Activated T-helper 2 cell treated with anti-CD3 and anti-CD28 coated beads, Interferon-gamma antibody, Interleukin-2, Interleukin-4, amounts not matched to agents 10 μg/mL and 5 μg/mL and 100 μg/mL, durations not matched to agents 14 hours and 24 hours and 36 hours (primary cell): Measurements from ENCODE around the gene DLG2. TPM values are rescaled to one million over a fixed set of nuclear protein-coding genes. Genes with fewer than 3 reads are reported as not detected.

ENCODE experiments used
- DNase-seq: peaks from one replicate; pipeline ENCODE4 v3.0.0; 2021; ENCODE audit warnings: low spot score
- H3K27ac Mint-ChIP-seq: one replicate; pipeline ENCODE4 v1.8.0; 2021; ENCODE audit warnings: mixed read lengths
- H3K27me3 Mint-ChIP-seq: one replicate; pipeline ENCODE4 v1.8.0; 2021; ENCODE audit warnings: low read depth, mixed read lengths
- H3K36me3 Mint-ChIP-seq: one replicate; pipeline ENCODE4 v1.8.0; 2021; ENCODE audit warnings: low read depth, mixed read lengths
- H3K4me1 Mint-ChIP-seq: one replicate; pipeline ENCODE4 v1.8.0; 2021; ENCODE audit warnings: low read depth, mixed read lengths
- H3K4me3 Mint-ChIP-seq: one replicate; pipeline ENCODE4 v1.8.0; 2021; ENCODE audit warnings: low read depth, mild to moderate bottlenecking, moderate library complexity, mixed read lengths
- H3K9me3 Mint-ChIP-seq: one replicate; pipeline ENCODE4 v1.8.0; 2021; ENCODE audit warnings: mixed read lengths
- intact Hi-C: fragments of 100-400 bp; cut with micrococcal nuclease; formaldehyde crosslinking; loops from one replicate; pipeline ENCODE4 v1.15.1; 2023
- total RNA-seq: library from RNA; stranded (reverse); gene quantifications from 2 replicates; pipeline ENCODE4 v1.2.3, GENCODE V29; 2022

DLG2 gene
- total RNA-seq, 1 donor from 2014 or later = 1.8 TPM

- no peak overlapping the region for H3K27ac Mint-ChIP-seq
- no peaks in the 10 kb centered on the region for H3K9me3 Mint-ChIP-seq
- H3K4me1 Mint-ChIP-seq = no peaks in the 10 kb centered on the region
- no peak overlapping the region for H3K4me3 Mint-ChIP-seq
- no peak for DNase-seq
- H3K27me3 Mint-ChIP-seq = no peaks in the 10 kb centered on the region
- no peaks in the 10 kb centered on the region for H3K36me3 Mint-ChIP-seq
- intact Hi-C loops = loop anchor here (10.0 kb wide), 1 partner anchor 725 kb away; no protein-coding TSS in a partner anchor
Observed at GRCh38 chr11:84560206-84560605, 1066.9 kb downstream of the DLG2 start.

GRCh38 chr11:84558085-84558905 lies 1068.8 kb downstream of the DLG2 start:
- no peaks in the 10 kb centered on the region for H3K4me1 Mint-ChIP-seq
- no peak overlapping the region for H3K4me3 Mint-ChIP-seq
- no peaks in the 10 kb centered on the region for H3K27me3 Mint-ChIP-seq
- no peaks in the 10 kb centered on the region for H3K9me3 Mint-ChIP-seq
- DNase-seq = no peak
- H3K27ac Mint-ChIP-seq = no peak overlapping the region
- intact Hi-C loops = loop anchor here (5.0 kb wide), 1 partner anchor 1034 kb away; no protein-coding TSS in a partner anchor
- H3K36me3 Mint-ChIP-seq = no peaks in the 10 kb centered on the region

DNA sequence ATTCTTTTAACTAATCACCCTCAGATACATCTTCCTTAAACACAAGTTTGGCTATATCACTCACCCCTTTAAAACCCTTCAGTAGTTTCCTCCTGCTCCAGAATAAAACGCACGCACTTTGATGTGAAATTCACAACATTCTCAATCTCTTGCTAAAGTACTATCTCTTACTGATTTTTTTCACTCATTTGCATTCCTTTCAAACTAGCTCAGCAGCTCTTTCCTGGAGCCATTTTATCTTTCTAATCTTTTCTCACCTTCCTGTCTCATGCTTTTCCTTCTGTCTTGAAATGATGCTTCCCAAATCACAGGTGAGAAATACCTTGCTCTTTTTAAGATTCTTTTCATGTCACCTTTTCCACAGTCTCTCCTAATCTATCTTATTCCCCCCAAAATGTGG lies 1074.4 kb downstream of the DLG2 start:
- H3K27me3 Mint-ChIP-seq = no peaks in the 10 kb centered on the region
- no peaks in the 10 kb centered on the region for H3K36me3 Mint-ChIP-seq
- H3K27ac Mint-ChIP-seq = no peak overlapping the region
- H3K4me1 Mint-ChIP-seq = no peaks in the 10 kb centered on the region
- no peak for DNase-seq
- intact Hi-C loops = no loop called here
- no peak overlapping the region for H3K4me3 Mint-ChIP-seq
- peaks cover 4% of the 10 kb centered on the region for H3K9me3 Mint-ChIP-seq

DNA sequence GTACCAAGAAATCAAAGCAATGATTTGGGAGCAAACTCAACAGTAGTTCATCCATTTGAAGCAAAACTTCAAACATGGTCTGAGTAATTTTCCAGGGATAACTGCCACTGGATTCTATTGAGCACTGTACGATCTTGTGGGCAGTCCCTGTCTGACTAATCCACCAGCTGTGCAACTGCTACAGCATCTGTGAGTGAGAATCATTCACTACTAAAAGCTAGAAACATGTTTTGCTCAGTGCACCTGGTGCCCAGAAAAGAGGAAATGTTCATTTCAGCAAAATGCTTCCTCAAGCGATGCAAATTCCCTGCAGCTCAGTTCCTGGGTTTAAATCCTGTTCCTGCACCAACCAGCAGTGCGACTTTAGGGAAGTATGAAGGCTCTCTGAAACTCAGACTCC lies 1077.9 kb downstream of the DLG2 start:
- H3K36me3 Mint-ChIP-seq = no peaks in the 10 kb centered on the region
- no peak for DNase-seq
- intact Hi-C loops = no loop called here
- no peak overlapping the region for H3K4me3 Mint-ChIP-seq
- H3K27me3 Mint-ChIP-seq = no peaks in the 10 kb centered on the region
- no peak overlapping the region for H3K27ac Mint-ChIP-seq
- H3K4me1 Mint-ChIP-seq = no peaks in the 10 kb centered on the region
- H3K9me3 Mint-ChIP-seq = peaks cover 9% of the 10 kb centered on the region

GRCh38 chr11:84544566-84544965 lies 1082.6 kb downstream of the DLG2 start:
- peaks cover 9% of the 10 kb centered on the region for H3K9me3 Mint-ChIP-seq
- H3K36me3 Mint-ChIP-seq = no peaks in the 10 kb centered on the region
- DNase-seq = no peak
- H3K27me3 Mint-ChIP-seq = no peaks in the 10 kb centered on the region
- intact Hi-C loops = no loop called here
- no peak overlapping the region for H3K4me3 Mint-ChIP-seq
- no peaks in the 10 kb centered on the region for H3K4me1 Mint-ChIP-seq
- no peak overlapping the region for H3K27ac Mint-ChIP-seq

DNA sequence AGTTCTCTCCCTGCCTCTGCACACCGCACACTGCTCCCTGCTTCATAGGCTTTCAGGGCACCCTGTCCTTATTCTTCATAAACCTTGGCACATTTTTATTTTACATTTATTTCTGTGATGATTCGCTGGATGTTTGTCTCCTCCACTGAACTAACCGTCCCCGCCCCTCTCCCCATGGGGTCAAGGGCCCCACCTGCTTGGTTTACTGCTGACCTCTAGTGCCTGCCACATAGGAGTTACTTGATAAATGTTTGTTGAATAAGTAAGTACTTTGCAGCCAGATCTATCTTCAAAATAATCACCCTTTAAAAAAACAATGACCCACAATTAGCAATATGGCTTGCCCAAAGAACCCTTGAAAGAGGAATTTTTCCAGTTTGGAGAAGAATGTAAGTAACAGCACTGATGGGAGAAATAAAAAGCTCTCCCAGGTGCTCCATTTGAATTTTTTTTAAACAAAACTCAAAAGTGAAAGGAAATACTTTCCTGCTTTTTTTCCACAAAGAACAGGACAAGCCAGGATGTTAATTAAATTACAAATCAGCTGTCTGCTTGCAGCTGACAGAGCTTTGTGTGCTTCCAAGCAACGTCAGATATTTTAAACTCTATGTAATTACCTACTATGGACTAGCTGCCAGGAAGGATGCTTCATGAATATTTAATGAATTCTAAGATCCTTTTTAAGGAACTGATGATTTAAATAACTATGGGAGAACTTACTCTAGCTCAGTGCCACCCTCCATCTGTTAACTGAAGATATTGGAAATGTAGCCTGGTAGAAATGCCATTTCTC lies 1083.6 kb downstream of the DLG2 start:
- Mint-ChIP-seq H3K36me3 (no peaks in the 10 kb centered on the region), H3K27ac (no peak overlapping the region), H3K4me3 (no peak overlapping the region), H3K4me1 (no peaks in the 10 kb centered on the region), H3K27me3 (no peaks in the 10 kb centered on the region), H3K9me3 (peaks cover 7% of the 10 kb centered on the region)
- DNase-seq = no peak
- intact Hi-C loops = no loop called here

GRCh38 chr11:84541731-84542340 lies 1085.3 kb downstream of the DLG2 start:
- Mint-ChIP-seq H3K9me3 (peaks cover 6% of the 10 kb centered on the region), H3K4me1 (no peaks in the 10 kb centered on the region), H3K4me3 (no peak overlapping the region), H3K27ac (no peak overlapping the region), H3K36me3 (no peaks in the 10 kb centered on the region), H3K27me3 (no peaks in the 10 kb centered on the region)
- DNase-seq = no peak
- intact Hi-C loops = no loop called here

DNA sequence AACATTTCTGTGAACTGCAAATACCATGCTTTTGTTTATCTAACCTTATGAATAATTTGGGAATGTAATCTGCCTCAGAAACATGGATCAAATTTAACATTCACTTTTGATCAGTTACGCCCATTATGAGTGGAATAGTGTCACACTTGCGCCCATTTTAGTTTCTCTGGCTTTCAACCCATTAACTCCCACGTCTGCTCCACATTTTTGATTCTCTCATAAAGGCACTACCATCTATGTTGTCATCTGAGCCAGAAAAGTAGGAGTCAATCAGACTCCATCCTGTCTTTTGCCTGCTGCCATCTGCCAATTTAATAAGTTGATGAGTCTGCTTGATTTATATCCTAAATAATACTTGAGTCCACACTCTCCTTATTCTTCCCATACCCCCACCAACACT lies 1090.7 kb downstream of the DLG2 start:
- H3K9me3 Mint-ChIP-seq = peaks cover 6% of the 10 kb centered on the region
- intact Hi-C loops = no loop called here
- H3K4me3 Mint-ChIP-seq = no peak overlapping the region

GRCh38 chr11:84532364-84532763 lies 1094.8 kb downstream of the DLG2 start:
- Mint-ChIP-seq H3K27me3 (no peaks in the 10 kb centered on the region), H3K4me3 (no peak overlapping the region), H3K36me3 (no peaks in the 10 kb centered on the region), H3K4me1 (no peaks in the 10 kb centered on the region), H3K9me3 (no peaks in the 10 kb centered on the region), H3K27ac (no peak overlapping the region)
- no peak for DNase-seq
- intact Hi-C loops = no loop called here

More for the DNA sequence above, 1090.7 kb downstream of the DLG2 start:
- Mint-ChIP-seq H3K36me3 (no peaks in the 10 kb centered on the region), H3K27ac (no peak overlapping the region), H3K4me1 (no peaks in the 10 kb centered on the region), H3K27me3 (no peaks in the 10 kb centered on the region)
- DNase-seq = no peak

DNA sequence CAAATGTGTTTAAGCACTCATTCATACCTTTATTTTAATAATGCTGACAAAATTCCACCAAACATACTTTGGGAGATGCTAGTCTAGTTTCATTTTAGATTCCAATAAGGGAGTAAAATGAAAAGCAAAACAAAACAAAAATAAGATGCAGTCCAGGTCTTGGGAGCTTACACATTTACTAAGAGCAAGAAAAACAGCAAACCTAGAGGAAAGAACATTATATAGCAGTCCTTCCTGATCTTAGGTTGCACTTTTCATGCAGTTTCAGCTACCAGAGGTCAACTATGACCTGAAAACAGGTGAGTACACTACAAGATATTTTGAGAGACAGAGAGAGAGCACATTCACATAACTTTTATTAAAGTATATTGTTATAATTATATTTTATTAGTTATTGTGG lies 1100.9 kb downstream of the DLG2 start:
- Mint-ChIP-seq H3K4me3 (no peak overlapping the region), H3K27ac (no peak overlapping the region), H3K27me3 (no peaks in the 10 kb centered on the region), H3K4me1 (no peaks in the 10 kb centered on the region), H3K9me3 (no peaks in the 10 kb centered on the region), H3K36me3 (no peaks in the 10 kb centered on the region)
- DNase-seq = no peak
- intact Hi-C loops = no loop called here

DNA sequence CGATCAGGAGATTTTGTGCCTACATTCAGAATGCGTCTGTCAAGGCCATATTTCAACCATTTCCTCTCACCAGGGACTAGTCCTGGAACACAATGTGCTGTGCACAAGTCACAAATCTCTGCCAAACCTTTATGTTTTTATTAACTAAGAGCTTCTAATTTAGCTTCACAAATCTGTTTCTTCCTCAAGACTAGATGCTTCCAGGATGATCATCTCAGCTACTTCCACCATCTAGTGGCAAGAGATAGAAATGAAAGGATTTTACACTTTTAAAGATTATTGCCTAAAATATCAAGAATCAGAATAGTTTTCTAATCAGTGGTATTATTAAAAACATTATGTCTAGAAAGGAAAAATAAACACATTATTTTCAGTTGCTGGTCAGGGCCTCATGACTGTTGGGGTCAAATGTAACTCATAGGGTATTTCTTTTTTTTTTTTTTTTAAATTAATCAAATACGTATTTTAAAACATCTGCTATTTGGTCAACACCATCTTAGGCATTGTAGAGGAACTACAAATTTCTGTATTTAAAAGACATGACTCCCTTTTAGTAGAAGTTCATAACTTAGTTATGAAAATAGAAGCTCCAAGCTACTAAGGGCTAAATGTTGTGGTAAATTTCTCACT lies 1102.6 kb downstream of the DLG2 start:
- Mint-ChIP-seq H3K27me3 (no peaks in the 10 kb centered on the region), H3K27ac (no peak overlapping the region), H3K36me3 (no peaks in the 10 kb centered on the region), H3K9me3 (no peaks in the 10 kb centered on the region), H3K4me3 (no peak overlapping the region), H3K4me1 (no peaks in the 10 kb centered on the region)
- DNase-seq = no peak
- intact Hi-C loops = no loop called here

- Mint-ChIP-seq H3K4me3 (no peak overlapping the region), H3K4me1 (no peaks in the 10 kb centered on the region), H3K36me3 (no peaks in the 10 kb centered on the region), H3K27me3 (no peaks in the 10 kb centered on the region), H3K27ac (no peak overlapping the region), H3K9me3 (no peaks in the 10 kb centered on the region)
- intact Hi-C loops = no loop called here
- no peak for DNase-seq
Observed at GRCh38 chr11:84522331-84522730, 1104.8 kb downstream of the DLG2 start.
